Neural cell (in vitro differentiated cells): Measurements from ENCODE around the gene RPL22. TPM values are rescaled to one million over a fixed set of nuclear protein-coding genes. Genes with fewer than 3 reads are reported as not detected.

Experiments
- H2AFZ ChIP-seq: fragments of 200-600, 300-800 bp; sonication (generic), shearing (Covaris generic); 2 replicates; pipeline ENCODE4 v1.6.0; 2014; ENCODE audit warnings: low read depth, mild to moderate bottlenecking, antibody characterized with exemption, low read length, moderate library complexity
- H3F3A ChIP-seq: fragments of 200-600 bp; shearing (Covaris generic); 2 replicates; pipeline ENCODE4 v1.6.1; 2016; ENCODE audit warnings: mild to moderate bottlenecking, moderate library complexity, mixed read lengths, antibody characterized with exemption, low read length; ENCODE audit not compliant: insufficient read depth, poor library complexity, severe bottlenecking
- H3K27ac ChIP-seq: fragments of 200-600, 300-800 bp; sonication (generic), shearing (Covaris generic); 2 replicates; pipeline ENCODE4 v1.5.1; 2014; ENCODE audit warnings: mild to moderate bottlenecking, low read length, moderate library complexity
- H3K27me3 ChIP-seq: fragments of 300-800, 200-600 bp; sonication (generic), shearing (Covaris generic); 2 replicates; pipeline ENCODE4 v1.6.0; 2014; ENCODE audit warnings: mild to moderate bottlenecking, low read depth, low read length, moderate library complexity; ENCODE audit not compliant: insufficient read depth
- H3K36me3 ChIP-seq: fragments of 300-800, 200-600 bp; sonication (generic), shearing (Covaris generic); 2 replicates; pipeline ENCODE4 v1.5.1; 2014; ENCODE audit warnings: mild to moderate bottlenecking, antibody characterized with exemption, low read length, moderate library complexity; ENCODE audit not compliant: insufficient read depth
- H3K4me2 ChIP-seq: fragments of 300-800, 200-600 bp; sonication (generic), shearing (Covaris generic); 2 replicates; pipeline ENCODE4 v1.6.0; 2014; ENCODE audit warnings: mild to moderate bottlenecking, low read length
- H3K4me3 ChIP-seq: fragments of 300-800, 200-600 bp; sonication (generic), shearing (Covaris generic); 2 replicates; pipeline ENCODE4 v1.5.1; 2014; ENCODE audit warnings: mild to moderate bottlenecking, low read length, moderate library complexity
- H3K79me2 ChIP-seq: fragments of 200-600 bp; shearing (Covaris generic); replicated peaks from 2 replicates; pipeline ENCODE4 v1.6.0; 2014; ENCODE audit warnings: mild to moderate bottlenecking, low read length, moderate library complexity; ENCODE audit not compliant: insufficient read depth
- H3K9ac ChIP-seq: fragments of 300-800, 200-600 bp; sonication (generic), shearing (Covaris generic); 2 replicates; pipeline ENCODE4 v1.6.1; 2016; ENCODE audit warnings: mild to moderate bottlenecking, low read length, mixed read lengths
- H3K9me2 ChIP-seq: fragments of 200-600 bp; shearing (Covaris generic); 2 replicates; pipeline ENCODE4 v1.6.1; 2016; ENCODE audit warnings: mild to moderate bottlenecking, low read length, mixed read lengths; ENCODE audit not compliant: insufficient read depth
- H3K9me3 ChIP-seq: fragments of 200-600, 300-800 bp; sonication (generic), shearing (Covaris generic); 2 replicates; pipeline ENCODE4 v1.6.1; 2016; ENCODE audit warnings: mild to moderate bottlenecking, mixed run types, low read length, moderate library complexity, mixed read lengths
- H4K20me1 ChIP-seq: fragments of 200-600 bp; shearing (Covaris generic); 2 replicates; pipeline ENCODE4 v1.6.1; 2016; ENCODE audit warnings: mild to moderate bottlenecking, mixed run types; ENCODE audit not compliant: insufficient read depth
- EP300 ChIP-seq: fragments of 450-650 bp; conservative IDR thresholded peaks from 2 replicates; pipeline ENCODE4 v1.6.1; 2014; ENCODE audit warnings: antibody characterized with exemption, mild to moderate bottlenecking, moderate library complexity; ENCODE audit not compliant: poor library complexity, severe bottlenecking
- EZH2 ChIP-seq: fragments of 200-600, 300-800 bp; shearing (Covaris generic), sonication (generic); IDR thresholded peaks from 2 replicates; pipeline ENCODE4 v1.6.1; 2014; ENCODE audit warnings: antibody characterized with exemption, low read length, borderline replicate concordance, mild to moderate bottlenecking; ENCODE audit not compliant: insufficient read depth, poor library complexity, severe bottlenecking
- MXI1 ChIP-seq: fragments of 450-650 bp; conservative IDR thresholded peaks from 2 replicates; pipeline ENCODE4 v1.6.1; 2014; ENCODE audit warnings: antibody characterized with exemption, mild to moderate bottlenecking; ENCODE audit not compliant: poor library complexity, severe bottlenecking
- POLR2AphosphoS5 ChIP-seq: IDR thresholded peaks from 2 replicates; pipeline ENCODE4 v1.6.1; 2012
- RAD21 ChIP-seq: fragments of 450-650 bp; conservative IDR thresholded peaks from 2 replicates; pipeline ENCODE4 v1.6.1; 2014; ENCODE audit warnings: antibody characterized with exemption, mild to moderate bottlenecking, moderate library complexity
- SMC3 ChIP-seq: fragments of 450-650 bp; conservative IDR thresholded peaks from 2 replicates; pipeline ENCODE4 v1.6.1; 2014; ENCODE audit warnings: antibody characterized with exemption, mild to moderate bottlenecking, moderate library complexity; ENCODE audit not compliant: poor library complexity
- TAF1 ChIP-seq: IDR thresholded peaks from 2 replicates; pipeline ENCODE4 v1.6.1; 2012; ENCODE audit warnings: low read depth
- polyA plus RNA-seq: library from polyadenylated mRNA; depleted of rRNA; stranded (reverse); fragments of >200 nt; gene quantifications from 2 replicates; pipeline ENCODE4 v1.2.3, GENCODE V29; 2014
- TF ChIP-seq, protein P1 (sequence below): IDR thresholded peaks from 2 replicates; pipeline ENCODE4 v1.6.1; 2012; ENCODE audit warnings: borderline replicate concordance
- TF ChIP-seq, protein P2 (sequence below): fragments of 450-650 bp; IDR thresholded peaks from 2 replicates; pipeline ENCODE4 v1.5.1; 2014; ENCODE audit warnings: antibody characterized with exemption, mild to moderate bottlenecking, moderate library complexity; ENCODE audit not compliant: poor library complexity, severe bottlenecking

Gene RPL22
- polyA plus RNA-seq, 1 donor from 2014 or later: 294 TPM

DNA sequence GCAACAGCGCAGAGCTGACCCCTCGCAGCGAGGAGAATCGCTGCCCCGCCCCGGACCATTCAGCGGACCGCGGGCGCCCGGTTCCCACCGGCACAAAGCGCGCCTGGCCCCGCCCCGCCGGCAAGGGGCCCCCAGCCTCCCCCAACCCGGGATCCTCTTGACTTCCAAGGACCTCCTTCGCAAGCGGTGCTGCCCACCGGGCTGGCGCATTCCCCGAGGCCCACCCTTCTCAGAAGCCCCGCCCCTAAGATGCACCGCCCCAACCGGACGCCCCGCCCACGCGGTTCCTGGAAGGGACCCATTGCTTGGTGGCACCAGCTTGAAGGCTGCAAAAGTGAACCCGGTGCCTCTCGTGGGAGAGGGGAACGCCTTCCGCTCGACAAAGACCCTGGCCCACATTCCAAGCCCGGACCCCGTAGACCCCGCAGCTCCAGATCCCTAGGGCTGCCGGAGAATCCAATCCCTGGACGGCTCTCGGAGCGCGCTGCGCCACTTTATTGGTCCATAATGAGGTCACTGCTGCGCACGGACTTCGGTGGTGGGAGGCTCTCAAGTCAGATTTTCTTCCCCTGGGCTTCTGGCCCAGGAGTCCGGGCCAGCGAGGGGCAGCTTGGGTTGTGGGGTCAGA, 46.6 kb upstream of the RPL22 start:
- no peak overlapping the region for H3K27ac ChIP-seq
- H2AFZ ChIP-seq: no peak overlapping the region
- H3K36me3 ChIP-seq: no peaks in the 10 kb centered on the region
- H3K9ac ChIP-seq: peak overlapping the region; percentile 60
- peak overlapping the region; percentile 19 for H3K4me2 ChIP-seq
- TF ChIP-seq TAF1 (no peak), POLR2AphosphoS5 (no peak), EP300 (no peak), EZH2 (no peak)
- H3K9me3 ChIP-seq: no peaks in the 10 kb centered on the region
- H3F3A ChIP-seq: no peaks in the 10 kb centered on the region
- H3K27me3 ChIP-seq: peaks cover 60% of the 10 kb centered on the region
- H3K9me2 ChIP-seq: no peaks in the 10 kb centered on the region
- H4K20me1 ChIP-seq: no peaks in the 10 kb centered on the region
- peak overlapping the region; percentile 68 for H3K4me3 ChIP-seq
- no peaks in the 10 kb centered on the region for H3K79me2 ChIP-seq

DNA sequence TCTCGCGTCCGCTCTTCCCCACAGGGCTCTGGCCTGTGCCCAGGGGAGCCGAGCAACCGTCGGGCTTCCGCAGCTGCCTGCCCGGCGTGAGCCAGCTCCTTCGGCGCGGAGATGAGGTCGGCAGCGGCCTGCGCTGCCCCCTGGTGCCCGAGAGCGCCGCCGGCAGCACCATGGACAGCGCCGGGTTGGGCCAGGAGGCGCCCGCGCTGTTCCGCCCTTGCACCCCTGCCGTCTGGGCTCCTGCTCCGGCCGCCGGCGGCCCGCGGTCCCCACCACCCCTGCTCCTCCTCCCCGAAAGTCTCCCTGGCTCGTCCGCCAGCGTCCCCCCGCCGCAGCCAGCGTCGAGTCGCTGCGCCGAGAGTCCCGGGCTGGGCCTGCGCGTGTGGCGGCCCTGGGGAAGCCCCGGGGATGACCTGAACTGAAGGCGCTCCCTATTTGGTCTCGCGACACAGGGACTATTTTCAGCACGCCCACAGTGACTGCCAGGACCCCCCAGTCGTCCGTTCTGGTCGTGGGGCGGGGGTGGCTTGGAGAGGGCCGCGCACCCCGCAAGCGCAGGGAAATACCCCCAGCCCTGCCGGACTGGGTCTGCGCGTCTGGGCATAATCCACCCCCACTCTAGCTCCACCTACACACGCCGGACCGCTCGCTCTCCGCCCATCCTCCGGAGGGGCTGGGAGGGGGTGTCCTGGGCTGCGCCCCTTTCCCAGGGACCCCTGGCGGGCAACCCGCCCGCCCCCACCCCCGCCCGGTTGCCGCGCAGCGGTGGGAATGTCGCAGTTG, 45.9 kb upstream of the RPL22 start:
- Histone ChIP-seq H3K27me3 (peaks cover 62% of the 10 kb centered on the region), H4K20me1 (no peaks in the 10 kb centered on the region), H3F3A (no peaks in the 10 kb centered on the region), H3K4me3 (peak overlapping the region; percentile 68), H3K9me2 (no peaks in the 10 kb centered on the region), H3K9ac (peak overlapping the region; percentile 60), H3K79me2 (no peaks in the 10 kb centered on the region), H3K4me2 (no peak overlapping the region), H3K27ac (no peak overlapping the region), H3K36me3 (no peaks in the 10 kb centered on the region), H2AFZ (no peak overlapping the region), H3K9me3 (no peaks in the 10 kb centered on the region)
- peak; percentile 69 for TF ChIP-seq SMC3
- TF ChIP-seq, protein P1, sequence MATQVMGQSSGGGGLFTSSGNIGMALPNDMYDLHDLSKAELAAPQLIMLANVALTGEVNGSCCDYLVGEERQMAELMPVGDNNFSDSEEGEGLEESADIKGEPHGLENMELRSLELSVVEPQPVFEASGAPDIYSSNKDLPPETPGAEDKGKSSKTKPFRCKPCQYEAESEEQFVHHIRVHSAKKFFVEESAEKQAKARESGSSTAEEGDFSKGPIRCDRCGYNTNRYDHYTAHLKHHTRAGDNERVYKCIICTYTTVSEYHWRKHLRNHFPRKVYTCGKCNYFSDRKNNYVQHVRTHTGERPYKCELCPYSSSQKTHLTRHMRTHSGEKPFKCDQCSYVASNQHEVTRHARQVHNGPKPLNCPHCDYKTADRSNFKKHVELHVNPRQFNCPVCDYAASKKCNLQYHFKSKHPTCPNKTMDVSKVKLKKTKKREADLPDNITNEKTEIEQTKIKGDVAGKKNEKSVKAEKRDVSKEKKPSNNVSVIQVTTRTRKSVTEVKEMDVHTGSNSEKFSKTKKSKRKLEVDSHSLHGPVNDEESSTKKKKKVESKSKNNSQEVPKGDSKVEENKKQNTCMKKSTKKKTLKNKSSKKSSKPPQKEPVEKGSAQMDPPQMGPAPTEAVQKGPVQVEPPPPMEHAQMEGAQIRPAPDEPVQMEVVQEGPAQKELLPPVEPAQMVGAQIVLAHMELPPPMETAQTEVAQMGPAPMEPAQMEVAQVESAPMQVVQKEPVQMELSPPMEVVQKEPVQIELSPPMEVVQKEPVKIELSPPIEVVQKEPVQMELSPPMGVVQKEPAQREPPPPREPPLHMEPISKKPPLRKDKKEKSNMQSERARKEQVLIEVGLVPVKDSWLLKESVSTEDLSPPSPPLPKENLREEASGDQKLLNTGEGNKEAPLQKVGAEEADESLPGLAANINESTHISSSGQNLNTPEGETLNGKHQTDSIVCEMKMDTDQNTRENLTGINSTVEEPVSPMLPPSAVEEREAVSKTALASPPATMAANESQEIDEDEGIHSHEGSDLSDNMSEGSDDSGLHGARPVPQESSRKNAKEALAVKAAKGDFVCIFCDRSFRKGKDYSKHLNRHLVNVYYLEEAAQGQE: peak; percentile 97
- TF ChIP-seq TAF1: no peak
- TF ChIP-seq RAD21: peak; percentile 75
- no peak for TF ChIP-seq EP300
- TF ChIP-seq EZH2: peak; percentile 68
- peak; percentile 44 for TF ChIP-seq MXI1
- TF ChIP-seq, protein P2, sequence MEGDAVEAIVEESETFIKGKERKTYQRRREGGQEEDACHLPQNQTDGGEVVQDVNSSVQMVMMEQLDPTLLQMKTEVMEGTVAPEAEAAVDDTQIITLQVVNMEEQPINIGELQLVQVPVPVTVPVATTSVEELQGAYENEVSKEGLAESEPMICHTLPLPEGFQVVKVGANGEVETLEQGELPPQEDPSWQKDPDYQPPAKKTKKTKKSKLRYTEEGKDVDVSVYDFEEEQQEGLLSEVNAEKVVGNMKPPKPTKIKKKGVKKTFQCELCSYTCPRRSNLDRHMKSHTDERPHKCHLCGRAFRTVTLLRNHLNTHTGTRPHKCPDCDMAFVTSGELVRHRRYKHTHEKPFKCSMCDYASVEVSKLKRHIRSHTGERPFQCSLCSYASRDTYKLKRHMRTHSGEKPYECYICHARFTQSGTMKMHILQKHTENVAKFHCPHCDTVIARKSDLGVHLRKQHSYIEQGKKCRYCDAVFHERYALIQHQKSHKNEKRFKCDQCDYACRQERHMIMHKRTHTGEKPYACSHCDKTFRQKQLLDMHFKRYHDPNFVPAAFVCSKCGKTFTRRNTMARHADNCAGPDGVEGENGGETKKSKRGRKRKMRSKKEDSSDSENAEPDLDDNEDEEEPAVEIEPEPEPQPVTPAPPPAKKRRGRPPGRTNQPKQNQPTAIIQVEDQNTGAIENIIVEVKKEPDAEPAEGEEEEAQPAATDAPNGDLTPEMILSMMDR: peak; percentile 79
- peak; percentile 27 for TF ChIP-seq POLR2AphosphoS5
